8988T (cell line): ENCODE measurements around the gene SLC26A3.
"Not testable (repeated sequence)": the region's sequence is repeated elsewhere in the genome, so short reads cannot be mapped to it uniquely, and the experiment has no call there.

Experiments used
- DNase-seq: peaks from one replicate; pipeline ENCODE4 v3.0.0; 2011

SLC26A3 gene

GRCh38 chr7:107803009-107803610 lies at the start of gene SLC26A3:
Gene SLC26A3 (minus strand): TSS chr7:107803223. CDS start chr7:107794509, 8,714 bp downstream.
- DNase-seq = no peak

- no peak for DNase-seq
Observed at GRCh38 chr7:107850643-107851042, 47.6 kb upstream of the SLC26A3 start.

GRCh38 chr7:107850216-107850615 lies 47.2 kb upstream of the SLC26A3 start:
- DNase-seq = no peak

- not testable (repeated sequence) for DNase-seq
Observed at GRCh38 chr7:107848211-107848610, 45.2 kb upstream of the SLC26A3 start.

- not testable (repeated sequence) for DNase-seq
Observed at GRCh38 chr7:107847836-107848175, 44.8 kb upstream of the SLC26A3 start.

GRCh38 chr7:107847168-107847835 lies 44.3 kb upstream of the SLC26A3 start:
- no peak for DNase-seq

- no peak for DNase-seq
Observed at GRCh38 chr7:107846324-107846723, 43.3 kb upstream of the SLC26A3 start.

GRCh38 chr7:107843184-107843583 lies 40.2 kb upstream of the SLC26A3 start:
- no peak for DNase-seq

GRCh38 chr7:107842213-107842612 lies 39.2 kb upstream of the SLC26A3 start:
- DNase-seq = no peak

- DNase-seq = no peak
Observed at GRCh38 chr7:107838816-107839565, 36.0 kb upstream of the SLC26A3 start.

GRCh38 chr7:107838024-107838601 lies 35.1 kb upstream of the SLC26A3 start:
- no peak for DNase-seq

GRCh38 chr7:107837145-107837512 lies 34.1 kb upstream of the SLC26A3 start:
- DNase-seq = no peak

- DNase-seq = no peak
Observed at GRCh38 chr7:107836237-107837144, 33.5 kb upstream of the SLC26A3 start.

GRCh38 chr7:107834401-107834800 lies 31.4 kb upstream of the SLC26A3 start:
- DNase-seq = no peak

GRCh38 chr7:107833684-107834106 lies 30.7 kb upstream of the SLC26A3 start:
- no peak for DNase-seq

- no peak for DNase-seq
Observed at GRCh38 chr7:107830420-107830819, 27.4 kb upstream of the SLC26A3 start.

- no peak for DNase-seq
Observed at GRCh38 chr7:107828540-107828939, 25.5 kb upstream of the SLC26A3 start.

GRCh38 chr7:107827501-107827900 lies 24.5 kb upstream of the SLC26A3 start:
- DNase-seq = no peak

- no peak for DNase-seq
Observed at GRCh38 chr7:107826451-107826850, 23.4 kb upstream of the SLC26A3 start.

GRCh38 chr7:107824858-107825257 lies 21.8 kb upstream of the SLC26A3 start:
- no peak for DNase-seq

- no peak for DNase-seq
Observed at GRCh38 chr7:107818622-107819021, 15.6 kb upstream of the SLC26A3 start.

GRCh38 chr7:107816011-107816566 lies 13.1 kb upstream of the SLC26A3 start:
- no peak for DNase-seq
